Activated gamma-delta T cell (primary cell): ENCODE measurements around the gene PITPNM3.

Source experiments
- DNase-seq: peaks from one replicate; lab custom pipeline; 2025; lab: John Stamatoyannopoulos, UW

PITPNM3 gene

GRCh38 chr17:6551869-6552531, 4.4 kb downstream of the PITPNM3 start:
- DNase-seq: no peak

GRCh38 chr17:6551356-6551755, 5.0 kb downstream of the PITPNM3 start:
- no peak for DNase-seq

GRCh38 chr17:6549384-6550036, 6.8 kb downstream of the PITPNM3 start:
- no peak for DNase-seq

- DNase-seq: no peak
Measured at GRCh38 chr17:6548578-6549330, 7.6 kb downstream of the PITPNM3 start.

GRCh38 chr17:6548034-6548433, 8.3 kb downstream of the PITPNM3 start:
- no peak for DNase-seq

GRCh38 chr17:6547336-6547735, 9.0 kb downstream of the PITPNM3 start:
- no peak for DNase-seq

- DNase-seq: no peak
Measured at GRCh38 chr17:6546069-6546718, 10.2 kb downstream of the PITPNM3 start.

- DNase-seq: no peak
Measured at GRCh38 chr17:6545291-6545690, 11.1 kb downstream of the PITPNM3 start.

GRCh38 chr17:6544011-6544370, 12.4 kb downstream of the PITPNM3 start:
- DNase-seq: no peak

- no peak for DNase-seq
Measured at GRCh38 chr17:6543079-6544010, 13.0 kb downstream of the PITPNM3 start.

GRCh38 chr17:6542577-6542976, 13.8 kb downstream of the PITPNM3 start:
- no peak for DNase-seq

GRCh38 chr17:6541886-6542285, 14.5 kb downstream of the PITPNM3 start:
- DNase-seq: no peak

GRCh38 chr17:6539871-6540270, 16.5 kb downstream of the PITPNM3 start:
- no peak for DNase-seq

- DNase-seq: no peak
Measured at GRCh38 chr17:6536566-6537065, 19.7 kb downstream of the PITPNM3 start.

GRCh38 chr17:6536053-6536452, 20.3 kb downstream of the PITPNM3 start:
- no peak for DNase-seq

GRCh38 chr17:6534846-6535514, 21.4 kb downstream of the PITPNM3 start:
- DNase-seq: no peak

GRCh38 chr17:6532441-6532885, 23.9 kb downstream of the PITPNM3 start:
- DNase-seq: no peak

GRCh38 chr17:6531575-6531974, 24.8 kb downstream of the PITPNM3 start:
- no peak for DNase-seq

- no peak for DNase-seq
Measured at GRCh38 chr17:6530324-6530920, 25.9 kb downstream of the PITPNM3 start.

- no peak for DNase-seq
Measured at GRCh38 chr17:6528557-6528956, 27.8 kb downstream of the PITPNM3 start.
